T47D (cell line): Measurements from ENCODE around the gene CEP290.

Source experiments
- DNase-seq, 2 experiments: peaks; one replicate each; pipeline versions ENCODE4 v3.0.0 to v3.0.0-alpha.2; 2011 to 2012; ENCODE audit warnings: low read depth in 1 of 2, low spot score in 1 of 2
- JUND ChIP-seq: IDR thresholded peaks from 2 replicates; pipeline ENCODE4 v1.6.1; 2012; ENCODE audit warnings: low read depth
- in situ Hi-C: cut with HindIII; loops from 2 replicates; pipeline ENCODE4 v1.10.0; 2016; ENCODE audit warnings: low sequenced_read_pairs, low pct_unique_long_range_greater_than_20kb

The CEP290 gene, protein sequence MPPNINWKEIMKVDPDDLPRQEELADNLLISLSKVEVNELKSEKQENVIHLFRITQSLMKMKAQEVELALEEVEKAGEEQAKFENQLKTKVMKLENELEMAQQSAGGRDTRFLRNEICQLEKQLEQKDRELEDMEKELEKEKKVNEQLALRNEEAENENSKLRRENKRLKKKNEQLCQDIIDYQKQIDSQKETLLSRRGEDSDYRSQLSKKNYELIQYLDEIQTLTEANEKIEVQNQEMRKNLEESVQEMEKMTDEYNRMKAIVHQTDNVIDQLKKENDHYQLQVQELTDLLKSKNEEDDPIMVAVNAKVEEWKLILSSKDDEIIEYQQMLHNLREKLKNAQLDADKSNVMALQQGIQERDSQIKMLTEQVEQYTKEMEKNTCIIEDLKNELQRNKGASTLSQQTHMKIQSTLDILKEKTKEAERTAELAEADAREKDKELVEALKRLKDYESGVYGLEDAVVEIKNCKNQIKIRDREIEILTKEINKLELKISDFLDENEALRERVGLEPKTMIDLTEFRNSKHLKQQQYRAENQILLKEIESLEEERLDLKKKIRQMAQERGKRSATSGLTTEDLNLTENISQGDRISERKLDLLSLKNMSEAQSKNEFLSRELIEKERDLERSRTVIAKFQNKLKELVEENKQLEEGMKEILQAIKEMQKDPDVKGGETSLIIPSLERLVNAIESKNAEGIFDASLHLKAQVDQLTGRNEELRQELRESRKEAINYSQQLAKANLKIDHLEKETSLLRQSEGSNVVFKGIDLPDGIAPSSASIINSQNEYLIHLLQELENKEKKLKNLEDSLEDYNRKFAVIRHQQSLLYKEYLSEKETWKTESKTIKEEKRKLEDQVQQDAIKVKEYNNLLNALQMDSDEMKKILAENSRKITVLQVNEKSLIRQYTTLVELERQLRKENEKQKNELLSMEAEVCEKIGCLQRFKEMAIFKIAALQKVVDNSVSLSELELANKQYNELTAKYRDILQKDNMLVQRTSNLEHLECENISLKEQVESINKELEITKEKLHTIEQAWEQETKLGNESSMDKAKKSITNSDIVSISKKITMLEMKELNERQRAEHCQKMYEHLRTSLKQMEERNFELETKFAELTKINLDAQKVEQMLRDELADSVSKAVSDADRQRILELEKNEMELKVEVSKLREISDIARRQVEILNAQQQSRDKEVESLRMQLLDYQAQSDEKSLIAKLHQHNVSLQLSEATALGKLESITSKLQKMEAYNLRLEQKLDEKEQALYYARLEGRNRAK (N-terminal part only)

DNA sequence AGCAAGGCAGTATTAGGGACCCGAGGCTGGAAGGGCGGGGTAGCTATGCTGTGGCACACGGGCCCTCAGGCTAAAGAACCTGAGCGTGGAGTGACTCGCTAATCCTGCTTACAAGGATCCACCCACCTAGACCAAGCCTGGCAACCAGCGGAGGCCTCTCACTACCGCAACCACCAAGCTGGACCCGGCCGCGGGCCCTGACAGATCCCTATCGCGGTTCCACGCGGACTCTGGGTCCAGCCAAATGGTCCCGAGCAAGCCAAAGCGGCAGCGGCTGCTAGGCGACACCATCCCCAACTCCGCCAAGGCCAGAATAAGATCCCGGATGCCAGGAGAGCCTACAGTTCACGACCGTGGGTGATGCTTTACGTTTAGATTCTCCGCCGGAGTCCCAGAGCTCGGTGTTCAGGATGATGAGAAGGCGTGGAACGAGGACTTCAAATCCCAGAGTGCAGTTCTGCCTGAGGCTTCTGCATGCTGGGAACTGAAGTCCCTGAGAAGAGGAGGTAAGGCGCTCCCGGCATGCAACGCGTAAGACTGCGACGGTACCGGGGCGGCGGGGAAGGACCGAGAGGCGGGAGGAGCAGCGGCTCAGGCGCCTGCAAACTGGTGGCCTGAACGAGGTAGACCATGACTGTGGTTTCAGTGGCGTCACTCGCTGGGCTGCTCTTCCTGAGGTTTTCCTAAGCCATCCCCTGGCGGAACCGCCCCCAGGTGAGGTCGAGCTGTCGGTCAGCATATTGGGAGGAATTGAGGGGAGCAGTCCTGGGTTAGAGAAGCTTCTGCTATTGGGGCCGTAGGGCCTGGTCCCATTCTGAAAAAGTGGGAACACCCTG lies at the start of gene CEP290, which contains the start of gene TMTC3:
TSS of gene CEP290 (minus strand) at position 315 of the 836 bp plus-strand sequence. CDS start 781 bp downstream, outside the sequence.
TSS of gene TMTC3 (plus strand) at position 534 of the 836 bp plus-strand sequence. CDS start 6,009 bp downstream, outside the sequence.
- no peak for TF ChIP-seq JUND
- in situ Hi-C loops, result no loop called here

DNA sequence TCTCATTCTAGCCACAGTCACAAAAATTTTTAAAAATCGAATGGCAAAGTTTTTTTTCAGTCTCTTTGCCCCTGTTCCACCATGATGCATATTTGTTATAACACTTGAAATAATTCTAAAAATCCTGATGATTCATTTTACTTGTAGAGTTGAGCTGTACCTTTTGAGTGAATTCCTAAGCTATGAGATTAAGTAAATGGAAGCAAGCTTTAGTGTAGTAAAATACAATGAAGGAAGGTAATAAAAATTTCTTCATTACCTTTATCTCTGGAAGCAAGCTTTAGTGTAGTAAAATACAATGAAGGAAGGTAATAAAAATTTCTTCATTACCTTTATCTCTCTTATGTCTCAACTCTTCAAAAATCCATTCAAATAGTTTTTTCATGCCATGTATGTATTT lies 46.3 kb upstream of the CEP290 start:
- no peak for TF ChIP-seq JUND
- DNase-seq, result no peak
- in situ Hi-C loops, result no loop called here

More for the DNA sequence above, at the start of gene CEP290, which contains the start of gene TMTC3:
- peak; percentile 70 to 100 for DNase-seq

DNA sequence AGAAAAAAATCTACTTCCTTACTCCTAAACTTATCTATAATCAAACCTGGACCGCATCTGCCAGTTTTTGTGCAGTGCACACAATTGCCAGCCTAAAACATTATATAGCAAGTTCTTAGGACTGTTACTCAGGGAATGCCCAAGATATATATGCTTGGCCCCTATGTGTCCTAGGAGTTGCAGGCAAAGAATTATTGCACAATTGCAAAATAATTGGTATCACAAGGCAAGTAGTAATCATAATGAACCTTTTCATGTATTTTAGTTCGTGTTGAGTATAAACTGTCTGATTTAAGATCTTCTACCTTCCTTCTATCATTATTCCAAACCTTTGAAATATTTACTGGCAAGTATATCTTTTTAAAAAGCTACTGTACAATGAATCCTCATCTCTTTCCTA lies 45.7 kb upstream of the CEP290 start:
- DNase-seq, result no peak
- in situ Hi-C loops, result no loop called here
- no peak for TF ChIP-seq JUND

DNA sequence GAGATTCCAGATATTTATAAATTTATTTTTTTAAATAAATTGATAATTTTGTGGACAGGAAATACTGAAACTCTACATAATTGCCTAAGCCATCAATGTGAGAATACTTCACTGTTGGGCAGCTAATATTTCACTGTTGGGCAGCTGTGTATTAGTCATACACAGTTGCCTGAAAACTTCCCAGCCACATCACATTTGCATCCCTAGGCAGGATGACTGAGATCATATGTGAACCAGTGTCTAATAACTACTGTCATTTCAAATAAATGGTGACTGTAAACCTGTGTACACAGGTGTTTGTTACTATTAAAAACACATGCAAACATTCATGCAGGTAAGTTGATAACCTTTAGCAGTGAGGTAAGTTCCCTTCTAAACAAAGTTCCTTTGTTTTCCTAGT lies 44.1 kb upstream of the CEP290 start:
- in situ Hi-C loops, result no loop called here
- no peak for DNase-seq
- TF ChIP-seq JUND, result no peak

DNA sequence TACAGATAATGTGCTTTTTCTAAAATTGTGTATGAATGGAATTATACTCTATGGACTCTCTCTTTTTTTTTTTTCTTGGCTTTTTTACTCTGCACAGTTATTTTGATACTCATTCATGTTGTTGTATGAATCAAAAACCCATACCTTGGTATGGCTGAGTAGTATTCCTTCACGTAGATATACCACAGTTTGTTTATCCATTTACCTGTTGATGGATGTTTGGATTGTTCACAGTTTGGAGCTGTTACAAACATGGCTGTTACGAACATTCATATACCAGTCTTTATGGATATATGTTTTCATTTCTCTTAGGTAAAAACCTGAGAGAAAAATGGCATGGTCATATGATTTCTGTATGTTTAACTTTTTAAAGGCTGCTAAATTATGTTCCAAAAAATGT lies 43.4 kb upstream of the CEP290 start:
- no peak for TF ChIP-seq JUND
- no peak for DNase-seq
- in situ Hi-C loops, result no loop called here

DNA sequence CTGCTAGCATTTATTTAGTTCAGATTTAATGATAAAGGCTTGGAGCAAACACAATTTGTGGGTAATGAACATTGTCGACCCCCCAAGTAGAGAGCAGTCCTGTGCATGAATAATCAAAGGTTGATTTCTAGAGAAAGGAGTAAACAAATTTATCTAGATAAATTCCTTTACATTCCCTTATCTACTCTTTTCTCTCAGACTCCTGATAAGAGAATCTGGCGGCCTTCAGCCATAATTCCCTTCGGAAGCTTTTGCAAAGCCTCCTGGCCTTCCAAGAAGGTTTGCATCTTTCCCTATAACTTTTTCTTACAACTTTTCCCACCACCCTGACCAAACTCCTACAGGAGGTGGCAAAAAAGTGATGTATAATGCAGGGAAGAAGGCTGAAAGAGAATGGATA lies 42.3 kb upstream of the CEP290 start:
- no peak for TF ChIP-seq JUND
- DNase-seq, result no peak
- in situ Hi-C loops, result no loop called here

DNA sequence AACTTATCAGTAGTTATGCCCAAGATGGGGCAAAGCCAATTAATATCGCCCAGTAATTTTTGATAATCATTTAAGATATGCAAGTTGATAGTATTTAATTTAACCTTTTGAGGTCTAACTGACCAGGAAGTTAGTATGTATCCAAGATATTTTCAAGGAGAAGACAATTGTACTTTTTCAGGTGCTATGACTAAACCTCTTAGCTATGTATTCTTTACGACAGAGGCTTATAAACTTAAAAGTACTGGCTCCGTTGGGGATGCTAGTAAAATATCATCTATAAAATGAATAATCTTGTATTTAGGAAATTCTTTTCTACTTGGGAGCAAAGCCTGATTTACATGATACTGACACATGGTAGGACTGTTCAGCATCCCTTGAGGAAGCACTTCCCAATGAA lies 40.5 kb upstream of the CEP290 start:
- in situ Hi-C loops, result no loop called here
- DNase-seq, result no peak
- no peak for TF ChIP-seq JUND

DNA sequence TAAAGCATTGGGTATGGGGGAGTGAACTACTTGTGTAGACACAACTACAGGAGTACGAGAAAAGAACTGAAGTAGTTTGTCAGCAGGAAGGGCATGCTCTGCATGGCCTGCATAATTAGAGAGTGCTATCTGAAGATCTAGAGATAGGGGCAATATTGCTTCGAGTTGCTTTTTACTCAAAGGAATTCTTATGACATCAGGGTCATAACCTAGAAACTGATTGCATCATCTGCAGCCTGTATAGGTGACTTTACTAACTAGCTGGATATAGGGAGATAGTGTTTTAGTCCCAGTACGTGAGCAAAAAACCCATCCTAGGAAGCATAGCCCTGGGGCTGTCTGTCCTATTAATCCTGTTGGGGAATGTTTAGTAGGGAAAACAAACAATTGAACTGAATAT lies 40.0 kb upstream of the CEP290 start:
- TF ChIP-seq JUND, result no peak
- in situ Hi-C loops, result no loop called here
- no peak for DNase-seq

DNA sequence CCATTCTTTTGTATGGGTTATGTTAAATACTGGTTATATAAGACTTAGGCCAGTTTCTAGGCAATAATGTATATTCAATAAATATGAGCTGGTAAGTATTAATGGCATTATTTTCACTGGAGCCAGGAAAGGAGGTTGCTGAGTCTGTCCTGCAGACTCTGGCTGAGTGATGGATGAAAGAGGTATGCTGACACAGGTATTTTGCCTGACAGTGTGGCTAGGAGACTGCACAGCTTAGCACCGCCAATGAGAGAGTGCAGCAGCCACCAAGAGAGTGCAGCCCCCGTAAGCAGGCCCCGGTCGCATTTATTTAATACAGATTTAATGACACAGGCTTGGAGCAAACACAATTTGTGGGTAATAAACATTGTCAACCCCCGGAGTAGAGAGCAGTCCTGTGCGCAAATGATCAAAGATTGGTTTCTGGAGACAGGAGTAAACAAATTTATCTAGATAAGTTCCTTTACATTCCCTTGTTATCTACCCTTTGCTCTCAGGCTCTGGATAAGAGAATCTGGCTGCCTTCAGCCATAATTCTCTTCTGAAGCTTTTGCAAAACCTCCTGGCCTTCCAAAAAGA lies 37.6 kb upstream of the CEP290 start:
- in situ Hi-C loops, result no loop called here

DNA sequence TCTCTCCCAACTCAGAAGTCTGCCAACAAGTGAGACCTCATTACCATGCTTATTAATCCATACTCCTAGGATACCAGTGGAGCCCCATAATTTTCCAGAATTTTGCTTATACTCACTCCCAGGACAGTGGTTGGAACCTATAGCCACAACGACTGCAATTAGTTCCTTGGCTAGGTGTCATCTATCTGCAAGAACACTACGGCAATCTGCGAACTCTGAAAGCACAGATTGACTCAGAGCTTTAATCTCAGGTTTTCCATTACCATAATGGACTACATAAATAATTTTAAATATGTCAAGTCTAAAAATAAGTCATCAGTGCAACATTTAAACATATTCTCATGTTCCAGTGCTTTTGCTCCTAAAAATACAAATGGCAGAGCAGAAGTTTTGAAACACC lies 33.7 kb upstream of the CEP290 start:
- TF ChIP-seq JUND, result no peak
- in situ Hi-C loops, result no loop called here
- no peak for DNase-seq

More for the DNA sequence above, 37.6 kb upstream of the CEP290 start:
- TF ChIP-seq JUND, result no peak
- no peak for DNase-seq

DNA sequence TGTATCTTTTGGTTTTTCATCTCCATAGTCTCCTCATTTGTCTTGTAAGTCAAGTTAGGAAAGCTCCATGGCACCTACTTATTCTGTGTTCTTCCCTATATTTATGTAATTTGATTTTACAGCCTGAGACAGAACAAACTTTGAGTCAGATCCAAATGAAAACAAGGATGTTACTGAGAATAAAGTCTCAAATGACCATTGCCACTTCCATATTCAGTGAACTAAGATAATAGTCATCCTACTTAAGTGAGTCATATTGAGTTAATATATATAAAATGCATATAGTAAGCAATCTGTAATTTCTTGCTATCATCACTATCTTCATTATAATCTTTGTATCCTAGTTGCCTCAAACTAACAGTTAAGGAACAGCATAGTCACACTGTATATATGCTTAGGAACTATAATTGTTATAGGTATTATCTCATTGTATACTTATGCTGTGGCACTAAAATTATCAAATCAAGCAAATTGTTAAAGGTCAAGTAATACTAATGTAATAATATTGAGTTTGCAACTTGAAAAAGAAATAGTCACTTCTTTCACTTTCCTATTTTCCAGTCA lies 31.0 kb upstream of the CEP290 start:
- no peak for TF ChIP-seq JUND
- no peak for DNase-seq
- in situ Hi-C loops, result no loop called here
